Panc1 (cell line): ENCODE results near the gene PCGF3. TPM values are rescaled to one million over a fixed set of nuclear protein-coding genes. Genes with fewer than 3 reads are reported as not detected.
A peak's percentile ranks its signal among the peaks of the same experiment; 100 is the strongest.

Experiments
- ATAC-seq: fragments of 200-7000 bp; cut with Tn5 transposase; 2 replicates; pipeline ENCODE4 v1.9.1; 2020; ENCODE audit warnings: mild to moderate bottlenecking, moderate library complexity
- BruUV-seq: library from RNA; stranded (reverse); fragments of 400-500 nt; replicated peaks from 2 replicates; lab custom pipeline; 2021; lab: Mats Ljungman, UMichigan
- CTCF ChIA-PET: fragments of 300-600 bp; sonication (Branson Sonifier 250); formaldehyde crosslinking; loops from one replicate; lab custom pipeline; 2022; ENCODE audit warnings: antibody characterized with exemption; lab: Charles Lee
- POLR2A ChIA-PET: fragments of 300-600 bp; sonication (Branson Sonifier 250); formaldehyde crosslinking; loops from one replicate; lab custom pipeline; 2022; ENCODE audit warnings: antibody characterized with exemption; lab: Charles Lee
- DNase-seq: peaks from one replicate; pipeline ENCODE4 v3.0.0-alpha.2; 2010; ENCODE audit warnings: low read depth, low spot score
- H3K27ac ChIP-seq: 2 replicates; pipeline ENCODE4 v1.5.1; 2011; ENCODE audit warnings: mild to moderate bottlenecking, low read length, inconsistent platforms
- H3K27me3 ChIP-seq: fragments of 200-500 bp; sonication (Bioruptor generic); 2 replicates; pipeline ENCODE4 v1.6.0; 2014; ENCODE audit warnings: low read length, inconsistent platforms; ENCODE audit not compliant: control insufficient read depth, insufficient read depth
- H3K36me3 ChIP-seq: fragments of 200-500 bp; sonication (Bioruptor generic); 2 replicates; pipeline ENCODE4 v1.5.1; 2014; ENCODE audit warnings: inconsistent platforms, mild to moderate bottlenecking, low read length, moderate library complexity; ENCODE audit not compliant: control insufficient read depth, insufficient read depth
- H3K4me1 ChIP-seq: 2 replicates; pipeline ENCODE4 v1.5.1; 2011; ENCODE audit warnings: inconsistent platforms, mild to moderate bottlenecking, low read length, moderate library complexity; ENCODE audit not compliant: control insufficient read depth, insufficient read depth
- H3K4me3 ChIP-seq, 2 experiments: 2 replicates each; pipeline ENCODE4 v1.5.1; 2011 to 2012; ENCODE audit warnings: low read depth in 2 of 2, low read length in 2 of 2, mild to moderate bottlenecking in 2 of 2, inconsistent platforms in 1 of 2, moderate library complexity in 1 of 2
- H3K9me3 ChIP-seq: fragments of 200-500 bp; sonication (Bioruptor generic); 2 replicates; pipeline ENCODE4 v1.5.1; 2014; ENCODE audit warnings: low read depth, mild to moderate bottlenecking, inconsistent platforms, low read length, moderate library complexity; ENCODE audit not compliant: control insufficient read depth, insufficient read depth
- CTCF ChIP-seq: fragments of 450-650 bp; IDR thresholded peaks from 2 replicates; pipeline ENCODE4 v1.5.1; 2017; ENCODE audit warnings: mild to moderate bottlenecking
- POLR2AphosphoS5 ChIP-seq: IDR thresholded peaks from 2 replicates; pipeline ENCODE4 v1.6.1; 2012; ENCODE audit warnings: mild to moderate bottlenecking, low read depth, low read length, moderate library complexity
- REST ChIP-seq, 2 experiments: IDR thresholded peaks; 2 replicates each; pipeline ENCODE4 v1.6.1; 2011 to 2012; ENCODE audit warnings: low read depth in 2 of 2, control low read depth in 1 of 2, low read length in 1 of 2, mild to moderate bottlenecking in 1 of 2, moderate library complexity in 1 of 2; ENCODE audit not compliant: insufficient read depth in 1 of 2
- SIN3A ChIP-seq: IDR thresholded peaks from 2 replicates; pipeline ENCODE4 v1.6.1; 2012; ENCODE audit warnings: low read depth, mild to moderate bottlenecking, low read length, moderate library complexity, borderline replicate concordance; ENCODE audit not compliant: insufficient read depth
- TCF7L2 ChIP-seq: IDR thresholded peaks from 2 replicates; pipeline ENCODE4 v1.6.1; 2011; ENCODE audit warnings: mild to moderate bottlenecking, low read depth, low read length, inconsistent platforms
- in situ Hi-C: cut with HindIII; loops from 2 replicates; pipeline ENCODE4 v1.10.0; 2016; ENCODE audit warnings: low sequenced_read_pairs, low pct_unique_long_range_greater_than_20kb
- intact Hi-C: fragments of 100-400 bp; cut with micrococcal nuclease; formaldehyde crosslinking; loops from one replicate; pipeline ENCODE4 v1.10.0; 2022; ENCODE audit not compliant: unreplicated experiment
- total RNA-seq: library from RNA; stranded (reverse); gene quantifications from one replicate; pipeline ENCODE4 v1.2.1, GENCODE V29; 2021; ENCODE audit not compliant: unreplicated experiment

Gene PCGF3
- total RNA-seq, 1 experiment from 2014 or later = 44.6 TPM

GRCh38 chr4:781493-782216 is 76.0 kb downstream of the PCGF3 start:
- TF ChIP-seq CTCF = no peak
- TF ChIP-seq POLR2AphosphoS5 = peak; percentile 77
- TF ChIP-seq SIN3A = peak; percentile 40; the same call in 1 of the 2 replicates
- peak; percentile 82 for DNase-seq
- Histone ChIP-seq H3K4me1 (no peaks in the 10 kb centered on the region; the same call in none of the 2 replicates), H3K27ac (peak overlapping the region; percentile 86), H3K4me3 (peak overlapping the region; percentile 76 to 94), H3K27me3 (no peaks in the 10 kb centered on the region), H3K36me3 (peaks cover 2% of the 10 kb centered on the region), H3K9me3 (no peaks in the 10 kb centered on the region)
- ChIA-PET POLR2A (no interaction called here), CTCF (no interaction called here)
- in situ Hi-C loops (no loop called here), intact Hi-C loops (no loop called here)
- peak; percentile 97 for ATAC-seq
- BruUV-seq = no TSS peak

GRCh38 chr4:784401-785331 is 79.0 kb downstream of the PCGF3 start:
- H3K27me3 ChIP-seq = no peaks in the 10 kb centered on the region
- ATAC-seq (no peak), DNase-seq (no peak)
- ChIA-PET POLR2A (no interaction called here), CTCF (interaction anchor here (0.7 kb wide), 1 partner anchor 127 kb away, joined by 6 read pairs; no protein-coding TSS in a partner anchor)
- no TSS peak for BruUV-seq
- TF ChIP-seq REST (IDR thresholded peaks at IDR 0.05; ENCODE audit: insufficient read depth in 1 of 2, low read depth in 2 of 2, low read length in 1 of 2) = no peak
- no peak for TF ChIP-seq TCF7L2
- TF ChIP-seq POLR2AphosphoS5 = no peak
- no peak for TF ChIP-seq CTCF
- TF ChIP-seq SIN3A = no peak
- in situ Hi-C loops (no loop called here), intact Hi-C loops (no loop called here)
- H3K27ac ChIP-seq = no peak overlapping the region
- no peak overlapping the region for H3K4me3 ChIP-seq
- no peaks in the 10 kb centered on the region; the same call in 1 of the 2 replicates for H3K4me1 ChIP-seq
- H3K36me3 ChIP-seq = no peaks in the 10 kb centered on the region; the same call in 1 of the 2 replicates
- H3K9me3 ChIP-seq = no peaks in the 10 kb centered on the region
